Keratinocyte (primary cell): ENCODE results near the gene LUC7L3. TPM values are rescaled to one million over a fixed set of nuclear protein-coding genes. Genes with fewer than 3 reads are reported as not detected.

Experiments
- DNase-seq: peaks from one replicate; pipeline ENCODE4 v3.0.0-alpha.2; 2011; ENCODE audit warnings: low read depth, missing footprints, low spot score
- FAIRE-seq: peaks from 2 replicates; lab custom pipeline; 2011; peaks lifted over from hg19 to GRCh38; lab: Jason Lieb, UNC
- H2AFZ ChIP-seq: 2 replicates; pipeline ENCODE4 v1.6.0; 2012; ENCODE audit warnings: low read length, control low read depth, inconsistent platforms; ENCODE audit not compliant: control insufficient read depth
- H3K27ac ChIP-seq: 2 replicates; pipeline ENCODE4 v1.5.1; 2011; ENCODE audit warnings: low read length; ENCODE audit not compliant: control insufficient read depth, insufficient read depth
- H3K27me3 ChIP-seq: 3 replicates; pipeline ENCODE4 v1.6.0; 2011; ENCODE audit warnings: low read length; ENCODE audit not compliant: control insufficient read depth, insufficient read depth; ENCODE audit errors: extremely low read depth
- H3K36me3 ChIP-seq, 2 experiments: 2 replicates in 1 of 2; 3 replicates in 1 of 2; pipeline ENCODE4 v1.5.1; 2011; ENCODE audit warnings: low read length in 2 of 2, mild to moderate bottlenecking in 1 of 2; ENCODE audit not compliant: control insufficient read depth in 2 of 2, insufficient read depth in 2 of 2; ENCODE audit errors: extremely low read depth in 1 of 2
- H3K4me1 ChIP-seq: 3 replicates; pipeline ENCODE4 v1.5.1; 2011; ENCODE audit warnings: low read length; ENCODE audit not compliant: control insufficient read depth, insufficient read depth; ENCODE audit errors: extremely low read depth
- H3K4me2 ChIP-seq: 3 replicates; pipeline ENCODE4 v1.6.0; 2011; ENCODE audit warnings: low read depth, low read length; ENCODE audit not compliant: control insufficient read depth, insufficient read depth; ENCODE audit errors: extremely low read depth
- H3K4me3 ChIP-seq, 3 experiments: fragments of 200-600 bp in 1 of 3; sonication (generic) in 1 of 3; 2 replicates in 2 of 3; 3 replicates in 1 of 3; pipeline ENCODE4 v1.5.1; 2011 to 2016; ENCODE audit warnings: low read length in 3 of 3, mild to moderate bottlenecking in 3 of 3, control low read depth in 2 of 3, inconsistent platforms in 1 of 3, low read depth in 1 of 3, mixed read lengths in 1 of 3, mixed run types in 1 of 3, moderate library complexity in 1 of 3; ENCODE audit not compliant: control insufficient read depth in 2 of 3, insufficient read depth in 2 of 3; ENCODE audit errors: extremely low read depth in 1 of 3
- H3K79me2 ChIP-seq: 2 replicates; pipeline ENCODE4 v1.6.0; 2012; ENCODE audit warnings: low read length; ENCODE audit not compliant: control insufficient read depth, insufficient read depth
- H3K9ac ChIP-seq: 3 replicates; pipeline ENCODE4 v1.6.0; 2011; ENCODE audit warnings: low read length; ENCODE audit not compliant: control insufficient read depth, insufficient read depth; ENCODE audit errors: extremely low read depth
- H3K9me1 ChIP-seq: 3 replicates; pipeline ENCODE4 v1.6.0; 2011; ENCODE audit warnings: low read length; ENCODE audit not compliant: control insufficient read depth, insufficient read depth; ENCODE audit errors: extremely low read depth
- H3K9me3 ChIP-seq: 2 replicates; pipeline ENCODE4 v1.5.1; 2012; ENCODE audit warnings: low read depth, low read length; ENCODE audit not compliant: control insufficient read depth
- H4K20me1 ChIP-seq: 3 replicates; pipeline ENCODE4 v1.6.0; 2011; ENCODE audit warnings: low read length; ENCODE audit not compliant: control insufficient read depth, insufficient read depth; ENCODE audit errors: extremely low read depth
- CTCF ChIP-seq, 3 experiments: IDR thresholded peaks in 1 of 3; conservative IDR thresholded peaks in 1 of 3; optimal IDR thresholded peaks in 1 of 3; 2 replicates in 2 of 3; 3 replicates in 1 of 3; pipeline versions ENCODE3 to v1.5.1; 2011; ENCODE audit warnings: low read length in 3 of 3, mild to moderate bottlenecking in 3 of 3, moderate library complexity in 2 of 3, control low read depth in 1 of 3, inconsistent platforms in 1 of 3; ENCODE audit not compliant: insufficient read depth in 2 of 3; ENCODE audit errors: extremely low read depth in 1 of 3
- EZH2 ChIP-seq: IDR thresholded peaks from one replicate; pipeline ENCODE4 v1.6.1; 2012; ENCODE audit warnings: inconsistent platforms, mild to moderate bottlenecking, low read length, moderate library complexity
- dilution Hi-C: fragments of 300-500 bp; cut with MboI; formaldehyde crosslinking; loops from one replicate; pipeline ENCODE4 v1.7.0; 2020; ENCODE audit warnings: low sequenced_read_pairs; ENCODE audit not compliant: extremely low pct_ligation_motif_present
- polyA plus RNA-seq, 5 experiments: library from polyadenylated mRNA; depleted of rRNA in 3 of 5; stranded (reverse) in 3 of 5; stranded (forward) in 1 of 5; unstranded in 1 of 5; fragments of >200 nt; gene quantifications; 1 replicate in 1 of 5; 2 replicates in 3 of 5; 3 replicates in 1 of 5; pipeline versions ENCODE4 v1.2.1 to v1.2.3, GENCODE V29; 2011 to 2012; ENCODE audit warnings: missing spikeins in 2 of 5, low read depth in 1 of 5, low replicate concordance in 1 of 5

LUC7L3 gene
- polyA plus RNA-seq, 1 donor (not counting 4 experiments of a cell fraction or from before 2014, with no cell fraction given): 92.4 TPM

GRCh38 chr17:50769884-50770283, 50.5 kb downstream of the LUC7L3 start:
- Histone ChIP-seq H2AFZ (no peak overlapping the region), H4K20me1 (no peaks in the 10 kb centered on the region), H3K4me1 (peaks cover 5% of the 10 kb centered on the region), H3K36me3 (no peaks in the 10 kb centered on the region), H3K27ac (no peak overlapping the region), H3K9ac (no peak overlapping the region), H3K9me3 (no peaks in the 10 kb centered on the region), H3K4me3 (no peak overlapping the region), H3K4me2 (no peak overlapping the region), H3K27me3 (no peaks in the 10 kb centered on the region), H3K9me1 (no peaks in the 10 kb centered on the region), H3K79me2 (no peaks in the 10 kb centered on the region)
- DNase-seq (no peak), FAIRE-seq (no peak)
- TF ChIP-seq EZH2: no peak
- TF ChIP-seq CTCF (optimal IDR thresholded peaks at IDR 0.05 in 1 of 3, IDR thresholded peaks at IDR 0.05 in 1 of 3, conservative IDR thresholded peaks at IDR 0.05 in 1 of 3; ENCODE audit: extremely low read depth in 1 of 3, insufficient read depth in 2 of 3, low read length in 3 of 3): no peak
- dilution Hi-C loops: no loop called here

GRCh38 chr17:50770346-50770745, 50.9 kb downstream of the LUC7L3 start:
- no peaks in the 10 kb centered on the region for H3K9me1 ChIP-seq
- DNase-seq (no peak), FAIRE-seq (no peak)
- no peak overlapping the region for H3K9ac ChIP-seq
- H2AFZ ChIP-seq: no peak overlapping the region
- H3K27me3 ChIP-seq: no peaks in the 10 kb centered on the region
- no peaks in the 10 kb centered on the region for H3K79me2 ChIP-seq
- no peaks in the 10 kb centered on the region for H4K20me1 ChIP-seq
- H3K4me1 ChIP-seq: peaks cover 5% of the 10 kb centered on the region
- dilution Hi-C loops: no loop called here
- H3K4me2 ChIP-seq: no peak overlapping the region
- no peak for TF ChIP-seq EZH2
- H3K36me3 ChIP-seq: no peaks in the 10 kb centered on the region
- H3K27ac ChIP-seq: no peak overlapping the region
- H3K9me3 ChIP-seq: no peaks in the 10 kb centered on the region
- no peak overlapping the region for H3K4me3 ChIP-seq
